Esophagus squamous epithelium (tissue), 5 donors: Measurements from ENCODE around the gene ANKRD29. TPM values are rescaled to one million over a fixed set of nuclear protein-coding genes. Genes with fewer than 3 reads are reported as not detected.

Source experiments
- DNase-seq: peaks from one replicate; lab custom pipeline; 2025; lab: John Stamatoyannopoulos, UW
- H3K27ac ChIP-seq, 4 donors: fragments of 200-600 bp; sonication (generic); one replicate each; pipeline ENCODE4 v1.5.1; 2016 to 2019; ENCODE audit warnings: mild to moderate bottlenecking in 1 of 4
- H3K27me3 ChIP-seq, 4 donors: fragments of 200-600 bp; sonication (generic); 1 replicate in 3 of 4; 2 replicates in 1 of 4; pipeline versions ENCODE4 v1.5.1 to v1.6.0; 2017 to 2021; ENCODE audit warnings: antibody characterized with exemption in 1 of 4
- H3K36me3 ChIP-seq, 3 donors: fragments of 200-600 bp; sonication (generic); one replicate each; pipeline ENCODE4 v1.5.1; 2016 to 2019
- H3K4me1 ChIP-seq, 3 donors: fragments of 200-600 bp; sonication (generic); one replicate each; pipeline ENCODE4 v1.5.1; 2017 to 2019
- H3K4me3 ChIP-seq, 4 donors: fragments of 200-600 bp; sonication (generic); 1 replicate in 3 of 4; 2 replicates in 1 of 4; pipeline ENCODE4 v1.5.1; 2016 to 2019; ENCODE audit warnings: mild to moderate bottlenecking in 2 of 4, moderate library complexity in 1 of 4
- H3K9me3 ChIP-seq, 3 donors: fragments of 200-600 bp; sonication (generic); one replicate each; pipeline ENCODE4 v1.5.1; 2016 to 2019
- CTCF ChIP-seq, 6 experiments: fragments of 450-650 bp in 4 of 6; fragments of 200-600 bp in 2 of 6; sonication (generic) in 2 of 6; IDR thresholded peaks; one replicate each; pipeline ENCODE4 v1.5.1; 2016 to 2019; ENCODE audit warnings: antibody characterized with exemption in 6 of 6, mild to moderate bottlenecking in 4 of 6, moderate library complexity in 4 of 6
- POLR2A ChIP-seq, 4 donors: fragments of 450-650 bp; IDR thresholded peaks; one replicate each; pipeline ENCODE4 v1.6.1; 2017; ENCODE audit warnings: antibody characterized with exemption in 4 of 4, mild to moderate bottlenecking in 4 of 4, moderate library complexity in 3 of 4
- WGBS, 2 donors: methylation state at CpG; one replicate each; pipeline ENCODE4 v1.1.5; 2018; 5-methylcytosine and 5-hydroxymethylcytosine counted together
- intact Hi-C: fragments of 100-400 bp; cut with DNase I; formaldehyde crosslinking; loops from one replicate; pipeline ENCODE4 v1.15.0; 2022
- total RNA-seq, 4 donors: library from RNA; depleted of rRNA; stranded (reverse); fragments of >200 nt; gene quantifications; one replicate each; pipeline ENCODE4 v1.1.0, GENCODE V29; 2016
- donor health status: DM: yes; HTN: yes; CAD: no.

ANKRD29 gene
- total RNA-seq, 4 donors from 2014 or later, result 2.9 to 10.8 (median 9.2) TPM

- Histone ChIP-seq H3K27me3 (no peaks in the 10 kb centered on the region), H3K36me3 (peaks cover 0 to 5% (median 0%) of the 10 kb centered on the region in 3 donors), H3K4me3 (no peak overlapping the region), H3K4me1 (peaks cover 0 to 21% (median 0%) of the 10 kb centered on the region in 3 donors), H3K27ac (no peak overlapping the region), H3K9me3 (no peaks in the 10 kb centered on the region)
- intact Hi-C loops, result no loop called here
- TF ChIP-seq CTCF (IDR thresholded peaks at IDR 0.05) (no peak), POLR2A (IDR thresholded peaks at IDR 0.05) (no peak)
- 82 to 94% methylated on average over 5 of the region's 5 CpGs for WGBS, 2 donors
- no peak for DNase-seq
These were observed 31.4 kb downstream of the ANKRD29 start for GRCh38 chr18:23631312-23631711.

GRCh38 chr18:23629444-23629946, 33.2 kb downstream of the ANKRD29 start:
- DNase-seq, result no peak
- TF ChIP-seq CTCF (IDR thresholded peaks at IDR 0.05) (no peak), POLR2A (IDR thresholded peaks at IDR 0.05) (no peak)
- no peaks in the 10 kb centered on the region for H3K27me3 ChIP-seq
- no peak overlapping the region for H3K27ac ChIP-seq
- intact Hi-C loops, result loop anchor here (10.0 kb wide), 2 partner anchors 175 to 295 kb away; no protein-coding TSS in a partner anchor
- peaks cover 0 to 21% (median 0%) of the 10 kb centered on the region in 3 donors for H3K4me1 ChIP-seq
- 89 to 96% methylated on average over 4 of the region's 4 CpGs for WGBS, 2 donors
- H3K4me3 ChIP-seq, result no peak overlapping the region
- peaks cover 0 to 5% (median 0%) of the 10 kb centered on the region in 3 donors for H3K36me3 ChIP-seq
- no peaks in the 10 kb centered on the region for H3K9me3 ChIP-seq

- Histone ChIP-seq H3K4me1 (peaks cover 0 to 21% (median 0%) of the 10 kb centered on the region in 3 donors), H3K27ac (no peak overlapping the region), H3K9me3 (no peaks in the 10 kb centered on the region), H3K27me3 (no peaks in the 10 kb centered on the region), H3K4me3 (no peak overlapping the region), H3K36me3 (peaks cover 0 to 5% (median 0%) of the 10 kb centered on the region in 3 donors)
- no peak for DNase-seq
- TF ChIP-seq POLR2A (IDR thresholded peaks at IDR 0.05) (no peak), CTCF (IDR thresholded peaks at IDR 0.05) (no peak)
- intact Hi-C loops, result loop anchor here (10.0 kb wide), 2 partner anchors 177 to 297 kb away; no protein-coding TSS in a partner anchor
These were observed 34.7 kb downstream of the ANKRD29 start for GRCh38 chr18:23627970-23628369.

- intact Hi-C loops, result loop anchor here (10.0 kb wide), 2 partner anchors 177 to 297 kb away; no protein-coding TSS in a partner anchor
These were observed 35.4 kb downstream of the ANKRD29 start for GRCh38 chr18:23627321-23627720.

More at GRCh38 chr18:23627321-23627720, 35.4 kb downstream of the ANKRD29 start:
- Histone ChIP-seq H3K27ac (peak overlapping the region in 1 of 4 donors; percentile 15), H3K4me3 (no peak overlapping the region), H3K36me3 (peaks cover 0 to 5% (median 0%) of the 10 kb centered on the region in 3 donors), H3K4me1 (peaks cover 0 to 21% (median 0%) of the 10 kb centered on the region in 3 donors), H3K9me3 (no peaks in the 10 kb centered on the region), H3K27me3 (no peaks in the 10 kb centered on the region)
- 28 to 35% methylated on average over 3 of the region's 3 CpGs for WGBS, 2 donors
- no peak for DNase-seq
- no peak for TF ChIP-seq CTCF (IDR thresholded peaks at IDR 0.05)
- no peak for TF ChIP-seq POLR2A (IDR thresholded peaks at IDR 0.05)
